WTC11 (cell line): ENCODE measurements around the gene GPR153. TPM values are rescaled to one million over a fixed set of nuclear protein-coding genes. Genes with fewer than 3 reads are reported as not detected.

Experiments
- ATAC-seq: fragments of 200-7000 bp; cut with Tn5 transposase; 2 replicates; pipeline ENCODE4 v1.10.0; 2021; ENCODE audit warnings: mild to moderate bottlenecking, moderate library complexity
- CTCF ChIA-PET: fragments of 300-600 bp; sonication (Branson Sonifier 250); formaldehyde crosslinking; loops from one replicate; lab custom pipeline; 2021; ENCODE audit warnings: antibody characterized with exemption; lab: Charles Lee
- POLR2A ChIA-PET: fragments of 350-600 bp; sonication (Branson Sonifier 250); formaldehyde crosslinking; loops from one replicate; lab custom pipeline; 2021; ENCODE audit warnings: antibody characterized with exemption; lab: Charles Lee
- DNase-seq: peaks from one replicate; pipeline ENCODE4 v3.0.0; 2021; ENCODE audit warnings: low spot score
- H3K27ac Mint-ChIP-seq: 2 replicates; pipeline ENCODE4 v1.8.0; 2021; ENCODE audit warnings: mixed read lengths
- H3K27me3 Mint-ChIP-seq: 2 replicates; pipeline ENCODE4 v1.8.0; 2021; ENCODE audit warnings: low read depth, mild to moderate bottlenecking, moderate library complexity, mixed read lengths
- H3K36me3 Mint-ChIP-seq: 2 replicates; pipeline ENCODE4 v1.8.0; 2021; ENCODE audit warnings: mixed read lengths
- H3K4me1 Mint-ChIP-seq: 2 replicates; pipeline ENCODE4 v1.8.0; 2022; ENCODE audit warnings: mixed read lengths
- H3K4me3 Mint-ChIP-seq: 2 replicates; pipeline ENCODE4 v1.8.0; 2021; ENCODE audit warnings: mild to moderate bottlenecking, moderate library complexity, mixed read lengths
- H3K9me3 Mint-ChIP-seq: 2 replicates; pipeline ENCODE4 v1.8.0; 2021; ENCODE audit warnings: mixed read lengths
- ATF1 ChIP-seq: sonication (generic); formaldehyde crosslinking; IDR thresholded peaks from 2 replicates; pipeline ENCODE4 v1.8.1; 2023; ENCODE audit warnings: mild to moderate bottlenecking, moderate library complexity, missing genetic modification reagents
- CREB1 ChIP-seq: sonication (generic); formaldehyde crosslinking; IDR thresholded peaks from 2 replicates; pipeline ENCODE4 v1.8.0; 2023; ENCODE audit warnings: mild to moderate bottlenecking, missing genetic modification reagents
- CREM ChIP-seq: sonication (generic); formaldehyde crosslinking; IDR thresholded peaks from 2 replicates; pipeline ENCODE4 v1.8.1; 2022; ENCODE audit warnings: mild to moderate bottlenecking, missing genetic modification reagents, moderate library complexity
- JAZF1 ChIP-seq: fragments of 250-450 bp; sonication (Bioruptor Pico); IDR thresholded peaks from 2 replicates; pipeline ENCODE4 v1.9.0; 2021; ENCODE audit warnings: moderate library complexity, mild to moderate bottlenecking, inconsistent platforms
- MXD4 ChIP-seq: fragments of 250-450 bp; sonication (Bioruptor Pico); IDR thresholded peaks from 2 replicates; pipeline ENCODE4 v1.8.0; 2021; ENCODE audit warnings: mild to moderate bottlenecking, moderate library complexity, borderline replicate concordance
- NFE2L1 ChIP-seq: sonication (generic); formaldehyde crosslinking; IDR thresholded peaks from 2 replicates; pipeline ENCODE4 v1.8.1; 2023; ENCODE audit warnings: missing genetic modification reagents
- PRRX2 ChIP-seq: fragments of 250-450 bp; sonication (Bioruptor Pico); IDR thresholded peaks from 2 replicates; pipeline ENCODE4 v1.8.0; 2021; ENCODE audit warnings: mild to moderate bottlenecking
- SMAD4 ChIP-seq: sonication (generic); formaldehyde crosslinking; IDR thresholded peaks from 2 replicates; pipeline ENCODE4 v1.8.0; 2022; ENCODE audit warnings: mild to moderate bottlenecking, missing genetic modification reagents
- TEAD4 ChIP-seq: sonication (generic); formaldehyde crosslinking; IDR thresholded peaks from 2 replicates; pipeline ENCODE4 v1.8.0; 2022; ENCODE audit warnings: mild to moderate bottlenecking, missing genetic modification reagents
- ZNF416 ChIP-seq: fragments of 250-450 bp; sonication (Bioruptor Pico); IDR thresholded peaks from 2 replicates; pipeline ENCODE4 v1.9.0; 2021; ENCODE audit warnings: mild to moderate bottlenecking, inconsistent platforms
- total RNA-seq: library from RNA; stranded (reverse); gene quantifications from 3 replicates; pipeline ENCODE4 v1.2.3, GENCODE V29; 2021
- TF ChIP-seq, protein P1 (sequence below): sonication (generic); formaldehyde crosslinking; IDR thresholded peaks from 2 replicates; pipeline ENCODE4 v1.8.0; 2023; ENCODE audit warnings: mild to moderate bottlenecking, missing genetic modification reagents
- TF ChIP-seq, protein P2 (sequence below): sonication (generic); formaldehyde crosslinking; IDR thresholded peaks from 2 replicates; pipeline ENCODE4 v1.8.1; 2022; ENCODE audit warnings: mild to moderate bottlenecking, moderate library complexity, missing genetic modification reagents
- TF ChIP-seq, protein P3 (sequence below): sonication (generic); formaldehyde crosslinking; conservative IDR thresholded peaks from 2 replicates; pipeline ENCODE4 v1.8.1; 2022; ENCODE audit warnings: mild to moderate bottlenecking, missing genetic modification reagents
- TF ChIP-seq, protein P4 (sequence below): sonication (generic); formaldehyde crosslinking; conservative IDR thresholded peaks from 2 replicates; pipeline ENCODE4 v1.8.1; 2023; ENCODE audit warnings: mild to moderate bottlenecking, low read depth, missing genetic modification reagents, moderate library complexity

GPR153 gene
- total RNA-seq, 1 experiment from 2014 or later, result 13.4 TPM

DNA sequence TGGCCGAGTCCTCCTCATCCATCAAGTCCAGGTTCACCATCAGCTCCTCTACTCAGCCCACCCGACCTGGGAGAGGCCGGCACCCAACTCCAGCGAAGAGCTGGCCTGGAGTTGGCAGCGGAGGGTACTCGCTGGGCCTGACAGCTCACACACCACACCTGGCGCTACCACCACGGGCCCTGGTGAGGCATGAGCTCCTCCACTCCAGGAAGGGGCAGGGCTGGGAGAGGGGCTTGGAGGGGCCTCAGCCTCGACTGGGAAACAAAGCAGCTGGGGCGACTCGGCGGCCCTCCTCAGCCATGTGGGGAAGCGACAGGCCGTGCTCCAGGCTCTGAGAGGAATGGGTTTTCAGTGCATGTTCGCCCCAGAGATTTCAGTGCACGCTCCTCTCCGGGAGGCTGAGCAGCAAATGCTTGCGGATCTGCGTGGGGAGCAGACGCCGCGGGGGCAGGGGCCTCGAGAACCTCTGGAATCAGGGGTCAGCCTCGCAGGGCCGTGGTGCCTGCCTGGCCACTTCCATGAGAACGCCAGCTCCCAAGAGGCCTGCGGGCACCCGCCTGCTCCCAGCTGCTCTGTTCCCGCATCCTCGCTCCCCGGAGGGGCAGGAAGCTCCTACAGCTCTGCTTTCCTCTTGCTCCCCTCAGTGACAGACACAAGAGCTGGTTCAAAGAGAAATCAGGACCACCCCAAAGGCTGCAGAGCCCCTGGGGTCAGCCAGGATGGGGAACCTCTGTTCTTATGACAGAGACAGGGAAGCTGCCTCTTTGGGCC lies 18.9 kb upstream of the GPR153 start (continued):
- TF ChIP-seq, protein P1, sequence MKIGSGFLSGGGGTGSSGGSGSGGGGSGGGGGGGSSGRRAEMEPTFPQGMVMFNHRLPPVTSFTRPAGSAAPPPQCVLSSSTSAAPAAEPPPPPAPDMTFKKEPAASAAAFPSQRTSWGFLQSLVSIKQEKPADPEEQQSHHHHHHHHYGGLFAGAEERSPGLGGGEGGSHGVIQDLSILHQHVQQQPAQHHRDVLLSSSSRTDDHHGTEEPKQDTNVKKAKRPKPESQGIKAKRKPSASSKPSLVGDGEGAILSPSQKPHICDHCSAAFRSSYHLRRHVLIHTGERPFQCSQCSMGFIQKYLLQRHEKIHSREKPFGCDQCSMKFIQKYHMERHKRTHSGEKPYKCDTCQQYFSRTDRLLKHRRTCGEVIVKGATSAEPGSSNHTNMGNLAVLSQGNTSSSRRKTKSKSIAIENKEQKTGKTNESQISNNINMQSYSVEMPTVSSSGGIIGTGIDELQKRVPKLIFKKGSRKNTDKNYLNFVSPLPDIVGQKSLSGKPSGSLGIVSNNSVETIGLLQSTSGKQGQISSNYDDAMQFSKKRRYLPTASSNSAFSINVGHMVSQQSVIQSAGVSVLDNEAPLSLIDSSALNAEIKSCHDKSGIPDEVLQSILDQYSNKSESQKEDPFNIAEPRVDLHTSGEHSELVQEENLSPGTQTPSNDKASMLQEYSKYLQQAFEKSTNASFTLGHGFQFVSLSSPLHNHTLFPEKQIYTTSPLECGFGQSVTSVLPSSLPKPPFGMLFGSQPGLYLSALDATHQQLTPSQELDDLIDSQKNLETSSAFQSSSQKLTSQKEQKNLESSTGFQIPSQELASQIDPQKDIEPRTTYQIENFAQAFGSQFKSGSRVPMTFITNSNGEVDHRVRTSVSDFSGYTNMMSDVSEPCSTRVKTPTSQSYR (CRISPR knock-in tag), result no peak
- TF ChIP-seq, protein P2, sequence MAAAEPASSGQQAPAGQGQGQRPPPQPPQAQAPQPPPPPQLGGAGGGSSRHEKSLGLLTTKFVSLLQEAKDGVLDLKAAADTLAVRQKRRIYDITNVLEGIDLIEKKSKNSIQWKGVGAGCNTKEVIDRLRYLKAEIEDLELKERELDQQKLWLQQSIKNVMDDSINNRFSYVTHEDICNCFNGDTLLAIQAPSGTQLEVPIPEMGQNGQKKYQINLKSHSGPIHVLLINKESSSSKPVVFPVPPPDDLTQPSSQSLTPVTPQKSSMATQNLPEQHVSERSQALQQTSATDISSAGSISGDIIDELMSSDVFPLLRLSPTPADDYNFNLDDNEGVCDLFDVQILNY, result no peak
- TF ChIP-seq, all 79 proteins: peak for 0

DNA sequence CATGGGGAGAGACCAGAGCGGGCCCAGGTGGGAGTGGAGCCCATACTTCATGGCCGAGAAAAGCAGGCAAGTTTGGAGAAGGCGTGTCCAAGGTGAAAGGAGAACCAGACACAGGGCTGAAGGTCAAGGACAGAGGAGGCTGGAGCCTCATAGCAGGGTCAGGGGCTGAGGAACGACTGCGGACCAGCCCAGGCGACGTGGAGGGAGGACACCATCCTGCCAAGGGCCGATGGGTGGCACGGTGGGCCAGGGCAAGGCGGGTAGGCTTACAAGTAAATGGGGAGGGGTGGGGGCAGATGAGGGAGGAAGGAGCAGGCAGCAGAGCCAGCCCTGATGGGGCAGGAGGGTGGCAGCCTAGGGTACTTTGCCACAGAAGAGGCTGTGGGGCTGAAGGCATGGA lies 18.2 kb upstream of the GPR153 start:
- ATAC-seq (no peak), DNase-seq (no peak)
- CTCF ChIA-PET, result interaction anchor here (0.7 to 2.0 kb wide), 8 partner anchors 11 to 74 kb away, joined by 3 to 11 read pairs (median 3); partner anchors contain the start of gene GPR153
- Mint-ChIP-seq H3K27ac (peak overlapping the region; percentile 74), H3K4me1 (peaks cover 14% of the 10 kb centered on the region), H3K27me3 (no peaks in the 10 kb centered on the region), H3K9me3 (no peaks in the 10 kb centered on the region), H3K36me3 (no peaks in the 10 kb centered on the region), H3K4me3 (no peak overlapping the region)
- POLR2A ChIA-PET, result no interaction called here
- no peak for TF ChIP-seq NFE2L1
- no peak for TF ChIP-seq MXD4
- TF ChIP-seq TEAD4, result no peak
- TF ChIP-seq ATF1, result no peak
- TF ChIP-seq CREM (CRISPR knock-in tag), result no peak
- no peak for TF ChIP-seq PRRX2 (CRISPR knock-in tag)
- TF ChIP-seq ZNF416 (CRISPR knock-in tag), result no peak
- TF ChIP-seq, protein P3, sequence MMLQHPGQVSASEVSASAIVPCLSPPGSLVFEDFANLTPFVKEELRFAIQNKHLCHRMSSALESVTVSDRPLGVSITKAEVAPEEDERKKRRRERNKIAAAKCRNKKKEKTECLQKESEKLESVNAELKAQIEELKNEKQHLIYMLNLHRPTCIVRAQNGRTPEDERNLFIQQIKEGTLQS, result no peak
- no peak for TF ChIP-seq JAZF1
- no peak for TF ChIP-seq CREB1 (CRISPR knock-in tag)

DNA sequence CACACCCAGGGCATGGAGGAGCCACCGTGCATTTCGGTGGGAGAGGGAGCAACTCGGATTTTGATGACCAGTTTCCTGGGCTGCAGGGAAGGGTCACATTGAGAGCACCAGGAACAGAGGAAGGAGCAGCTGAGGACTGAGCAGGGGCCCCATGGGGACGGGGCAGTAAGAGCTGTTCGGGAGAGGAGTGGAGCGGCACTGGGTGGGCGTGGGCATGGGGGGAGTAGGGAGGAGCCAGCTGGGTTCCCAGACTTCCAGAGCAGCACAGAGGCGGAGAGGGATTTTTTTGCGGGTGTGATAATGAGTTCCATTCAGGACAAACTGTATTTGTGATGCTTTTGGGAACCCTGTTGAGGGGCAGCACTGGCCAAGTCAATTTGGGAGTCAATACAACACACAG lies 17.4 kb upstream of the GPR153 start:
- TF ChIP-seq PRRX2 (CRISPR knock-in tag) (no peak), ATF1 (no peak), SMAD4 (no peak)
- TF ChIP-seq, protein P4, sequence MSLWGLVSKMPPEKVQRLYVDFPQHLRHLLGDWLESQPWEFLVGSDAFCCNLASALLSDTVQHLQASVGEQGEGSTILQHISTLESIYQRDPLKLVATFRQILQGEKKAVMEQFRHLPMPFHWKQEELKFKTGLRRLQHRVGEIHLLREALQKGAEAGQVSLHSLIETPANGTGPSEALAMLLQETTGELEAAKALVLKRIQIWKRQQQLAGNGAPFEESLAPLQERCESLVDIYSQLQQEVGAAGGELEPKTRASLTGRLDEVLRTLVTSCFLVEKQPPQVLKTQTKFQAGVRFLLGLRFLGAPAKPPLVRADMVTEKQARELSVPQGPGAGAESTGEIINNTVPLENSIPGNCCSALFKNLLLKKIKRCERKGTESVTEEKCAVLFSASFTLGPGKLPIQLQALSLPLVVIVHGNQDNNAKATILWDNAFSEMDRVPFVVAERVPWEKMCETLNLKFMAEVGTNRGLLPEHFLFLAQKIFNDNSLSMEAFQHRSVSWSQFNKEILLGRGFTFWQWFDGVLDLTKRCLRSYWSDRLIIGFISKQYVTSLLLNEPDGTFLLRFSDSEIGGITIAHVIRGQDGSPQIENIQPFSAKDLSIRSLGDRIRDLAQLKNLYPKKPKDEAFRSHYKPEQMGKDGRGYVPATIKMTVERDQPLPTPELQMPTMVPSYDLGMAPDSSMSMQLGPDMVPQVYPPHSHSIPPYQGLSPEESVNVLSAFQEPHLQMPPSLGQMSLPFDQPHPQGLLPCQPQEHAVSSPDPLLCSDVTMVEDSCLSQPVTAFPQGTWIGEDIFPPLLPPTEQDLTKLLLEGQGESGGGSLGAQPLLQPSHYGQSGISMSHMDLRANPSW (CRISPR knock-in tag), result no peak

More for the DNA sequence above, 17.4 kb upstream of the GPR153 start:
- no peaks in the 10 kb centered on the region for H3K9me3 Mint-ChIP-seq
- DNase-seq (no peak), ATAC-seq (no peak)
- H3K4me3 Mint-ChIP-seq, result no peak overlapping the region
- H3K4me1 Mint-ChIP-seq, result peaks cover 19% of the 10 kb centered on the region
- no peaks in the 10 kb centered on the region for H3K27me3 Mint-ChIP-seq
- POLR2A ChIA-PET, result no interaction called here
- peak overlapping the region; percentile 74 for H3K27ac Mint-ChIP-seq
- H3K36me3 Mint-ChIP-seq, result no peaks in the 10 kb centered on the region
- CTCF ChIA-PET, result interaction anchor here (0.7 to 1.4 kb wide), 5 partner anchors 10 to 145 kb away, joined by 3 to 5 read pairs (median 4); partner anchors contain the start of gene GPR153
